ENCODE results near the gene TMEM127. TPM values are rescaled to one million over a fixed set of nuclear protein-coding genes. Genes with fewer than 3 reads are reported as not detected.
A peak's percentile ranks its signal among the peaks of the same experiment; 100 is the strongest.
"Not testable (repeated sequence)": the region's sequence is repeated elsewhere in the genome, so short reads cannot be mapped to it uniquely, and the experiment has no call there.

The TMEM127 gene
- polyA plus RNA-seq, 1 donor = 40.9 TPM

DNA sequence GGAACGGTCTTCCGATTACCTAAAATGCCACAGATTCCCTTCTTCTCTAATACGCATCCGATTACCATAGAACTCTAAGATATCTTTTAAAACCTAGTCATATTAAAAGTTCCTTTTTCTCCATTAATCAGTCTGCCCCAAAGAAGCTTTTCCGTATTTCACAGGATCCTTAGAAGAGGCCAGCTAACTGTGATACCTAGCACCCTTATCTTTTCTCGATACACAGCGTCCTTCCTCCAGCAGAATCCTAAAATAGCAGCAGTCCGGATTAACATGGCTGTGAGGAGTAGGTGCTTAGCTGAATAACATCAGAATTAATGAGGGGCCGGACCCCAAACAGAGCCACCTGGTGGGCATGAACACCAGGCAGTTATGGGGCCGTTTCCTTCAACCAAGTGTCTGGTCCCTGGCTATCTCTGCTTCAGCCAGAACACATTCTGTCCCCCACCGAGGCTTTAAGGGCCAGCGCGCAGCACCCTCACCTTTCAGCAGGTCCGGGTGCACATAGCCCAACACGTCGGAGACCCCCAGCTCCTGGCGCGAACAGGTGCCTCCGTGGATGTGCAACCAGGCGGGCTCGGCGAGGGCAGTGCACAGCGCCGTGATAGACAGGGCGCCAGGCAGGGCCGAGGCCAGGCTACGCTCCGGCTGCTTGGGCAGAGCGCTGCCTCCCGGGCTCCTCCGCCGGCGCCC is 995 bp downstream of the TMEM127 start:
- peak; percentile 16 to 33 for DNase-seq
- 92% methylated on average over 4 of the region's 33 CpGs for WGBS (ENCODE audit: insufficient coverage, low lambda C conversion rate)
- H3K4me1 ChIP-seq (ENCODE audit: control insufficient read depth, insufficient read depth, low read length) = peaks cover 47% of the 10 kb centered on the region

DNA sequence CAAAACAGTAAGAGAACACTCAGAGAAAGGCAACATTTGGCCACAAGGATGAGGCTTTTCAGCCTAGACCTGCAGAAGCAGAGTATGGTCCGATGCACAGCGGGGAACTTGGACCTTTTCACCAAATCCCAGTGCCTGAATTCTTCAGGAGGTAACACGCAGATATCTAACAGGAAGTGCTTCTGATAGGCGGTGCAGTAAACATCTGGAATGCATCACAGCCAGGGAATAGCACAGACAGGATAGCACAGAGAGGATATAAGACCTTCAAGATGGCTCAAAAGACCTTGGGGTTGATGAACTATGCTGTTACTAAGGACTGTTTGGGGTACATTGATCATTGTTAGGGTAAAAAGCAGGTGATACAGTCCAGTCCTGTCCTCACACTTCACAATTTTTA is 1.7 kb downstream of the TMEM127 start:
- Histone ChIP-seq H3K27ac (ENCODE audit: low read length) (no peak overlapping the region), H3K36me3 (ENCODE audit: control insufficient read depth, insufficient read depth, low read length) (peaks cover 39% of the 10 kb centered on the region), H3K4me1 (ENCODE audit: control insufficient read depth, insufficient read depth, low read length) (peaks cover 54% of the 10 kb centered on the region), H3K9me3 (ENCODE audit: control insufficient read depth, low read depth, low read length) (no peaks in the 10 kb centered on the region), H3K4me3 (ENCODE audit: low read length) (peak overlapping the region; percentile 76), H3K27me3 (ENCODE audit: control insufficient read depth, insufficient read depth, low read length) (no peaks in the 10 kb centered on the region)
- WGBS (ENCODE audit: insufficient coverage, low lambda C conversion rate) = no CpG with 5 or more reads among the region's 4 CpGs
- no peak for DNase-seq

More for the DNA sequence above, 995 bp downstream of the TMEM127 start:
- H3K27me3 ChIP-seq (ENCODE audit: control insufficient read depth, insufficient read depth, low read length) = no peaks in the 10 kb centered on the region
- H3K9me3 ChIP-seq (ENCODE audit: control insufficient read depth, low read depth, low read length) = no peaks in the 10 kb centered on the region
- H3K27ac ChIP-seq (ENCODE audit: low read length) = no peak overlapping the region
- peaks cover 38% of the 10 kb centered on the region for H3K36me3 ChIP-seq (ENCODE audit: control insufficient read depth, insufficient read depth, low read length)
- peak overlapping the region; percentile 76 for H3K4me3 ChIP-seq (ENCODE audit: low read length)

DNA sequence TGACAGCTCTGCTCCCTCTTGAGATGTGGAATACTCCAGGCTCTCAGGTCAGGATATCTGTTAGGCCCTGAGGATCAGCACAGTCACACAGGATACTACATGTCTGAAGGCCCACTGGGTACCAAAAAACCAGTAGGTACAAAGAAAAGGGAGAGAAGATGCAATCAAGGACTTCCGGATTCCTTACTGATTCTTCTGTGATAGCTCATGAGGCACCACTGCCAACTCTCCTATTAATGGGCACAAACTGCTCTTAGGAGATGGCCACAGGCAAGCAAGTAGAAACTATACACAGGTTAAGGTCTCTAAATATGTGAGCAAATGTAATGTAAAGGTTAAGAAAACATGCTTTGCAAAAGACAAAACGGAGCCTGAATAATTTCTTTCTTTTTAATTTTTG is 3.5 kb downstream of the TMEM127 start:
- peaks cover 29% of the 10 kb centered on the region for H3K36me3 ChIP-seq (ENCODE audit: control insufficient read depth, insufficient read depth, low read length)
- H3K27ac ChIP-seq (ENCODE audit: low read length) = peak overlapping the region; percentile 92
- no peak overlapping the region for H3K4me3 ChIP-seq (ENCODE audit: low read length)
- no peaks in the 10 kb centered on the region for H3K27me3 ChIP-seq (ENCODE audit: control insufficient read depth, insufficient read depth, low read length)
- H3K9me3 ChIP-seq (ENCODE audit: control insufficient read depth, low read depth, low read length) = no peaks in the 10 kb centered on the region
- no peak for DNase-seq
- H3K4me1 ChIP-seq (ENCODE audit: control insufficient read depth, insufficient read depth, low read length) = peaks cover 59% of the 10 kb centered on the region
- WGBS (ENCODE audit: insufficient coverage, low lambda C conversion rate) = no CpG with 5 or more reads among the region's 2 CpGs

DNA sequence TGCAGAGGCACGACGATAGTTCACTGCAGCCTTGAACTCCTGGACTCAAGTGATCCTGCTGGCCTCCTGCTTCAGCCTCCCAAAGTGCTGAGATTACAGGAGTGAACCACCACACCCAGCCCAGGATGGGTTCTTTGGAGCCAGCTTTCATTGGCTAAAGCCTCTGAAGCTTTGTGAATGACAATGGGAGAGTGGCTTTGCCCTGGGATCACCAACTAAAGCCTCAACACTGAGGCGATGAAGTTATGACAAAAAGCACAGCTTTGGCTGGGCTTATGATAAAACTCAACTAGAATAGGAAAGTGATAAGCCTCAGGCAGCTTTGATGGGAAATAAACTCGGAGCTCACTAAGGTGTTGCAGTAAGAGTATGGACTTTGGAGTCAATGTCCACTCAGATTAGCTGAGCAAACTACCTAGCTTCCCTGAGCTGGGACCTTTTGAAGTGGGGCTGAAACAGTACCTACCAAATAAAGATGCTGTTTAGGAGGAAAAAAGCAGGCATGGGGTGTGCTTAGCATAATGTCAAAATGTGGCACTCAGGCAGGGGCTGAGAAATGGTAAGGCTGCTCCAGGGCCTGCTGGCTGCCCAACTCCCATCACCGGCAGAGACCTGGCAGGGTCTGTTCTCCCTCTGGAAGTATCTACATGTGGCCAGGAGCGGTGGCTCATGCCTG is 4.3 kb downstream of the TMEM127 start:
- peaks cover 30% of the 10 kb centered on the region for H3K36me3 ChIP-seq (ENCODE audit: control insufficient read depth, insufficient read depth, low read length)
- no peaks in the 10 kb centered on the region for H3K27me3 ChIP-seq (ENCODE audit: control insufficient read depth, insufficient read depth, low read length)
- peaks cover 55% of the 10 kb centered on the region for H3K4me1 ChIP-seq (ENCODE audit: control insufficient read depth, insufficient read depth, low read length)
- H3K9me3 ChIP-seq (ENCODE audit: control insufficient read depth, low read depth, low read length) = no peaks in the 10 kb centered on the region
- WGBS (ENCODE audit: insufficient coverage, low lambda C conversion rate) = no CpG with 5 or more reads among the region's 6 CpGs
- peak overlapping the region; percentile 92 for H3K27ac ChIP-seq (ENCODE audit: low read length)
- no peak overlapping the region for H3K4me3 ChIP-seq (ENCODE audit: low read length)
- peak; percentile 64 to 84 for DNase-seq

DNA sequence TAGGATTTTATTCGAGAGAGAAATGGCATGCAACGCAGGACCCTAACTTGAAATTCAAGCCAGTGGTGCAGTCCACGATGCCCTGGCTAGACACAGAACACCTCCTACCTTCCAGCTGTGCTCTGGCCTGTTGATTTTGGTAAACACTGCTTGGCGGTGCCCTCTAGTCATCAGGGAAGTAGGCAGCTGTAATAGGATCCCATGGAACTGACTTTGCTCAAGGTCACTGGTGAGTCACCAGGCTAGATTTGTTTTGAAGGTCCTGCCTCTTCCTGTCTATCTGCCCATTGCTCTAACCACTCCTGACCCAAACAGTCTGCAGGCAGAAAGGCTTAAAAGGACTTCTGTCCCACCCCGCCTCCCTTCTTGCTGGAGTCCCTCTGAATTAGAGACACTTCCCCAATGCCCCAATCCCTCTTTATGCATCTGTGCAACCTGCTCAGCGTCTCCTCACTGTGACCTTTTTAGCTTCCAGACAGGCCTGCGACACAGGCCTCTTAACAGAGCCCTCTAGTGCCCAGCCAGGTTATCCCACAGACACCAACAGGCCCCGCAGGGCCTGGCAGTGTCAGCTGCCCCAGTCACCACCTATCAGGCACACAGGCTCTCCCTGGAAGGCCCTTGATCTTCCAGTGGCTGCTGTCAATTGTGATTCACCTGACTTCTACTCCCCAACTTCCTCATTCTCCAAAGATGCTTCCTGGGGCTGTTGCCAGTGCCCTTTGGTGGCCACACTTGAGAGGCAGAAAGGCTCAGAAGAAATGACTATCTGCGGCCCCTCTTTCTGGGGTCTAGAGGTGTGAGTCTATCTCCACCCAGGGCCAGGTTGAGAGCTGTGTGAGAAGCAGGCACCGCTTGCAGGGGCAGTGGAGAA is 5.2 kb downstream of the TMEM127 start:
- Histone ChIP-seq H3K4me1 (ENCODE audit: control insufficient read depth, insufficient read depth, low read length) (peaks cover 55% of the 10 kb centered on the region), H3K36me3 (ENCODE audit: control insufficient read depth, insufficient read depth, low read length) (peaks cover 31% of the 10 kb centered on the region), H3K27ac (ENCODE audit: low read length) (peak overlapping the region; percentile 92), H3K27me3 (ENCODE audit: control insufficient read depth, insufficient read depth, low read length) (no peaks in the 10 kb centered on the region), H3K4me3 (ENCODE audit: low read length) (no peak overlapping the region), H3K9me3 (ENCODE audit: control insufficient read depth, low read depth, low read length) (no peaks in the 10 kb centered on the region)
- peak; percentile 67 to 89 for DNase-seq
- WGBS (ENCODE audit: insufficient coverage, low lambda C conversion rate) = no CpG with 5 or more reads among the region's 10 CpGs

DNA sequence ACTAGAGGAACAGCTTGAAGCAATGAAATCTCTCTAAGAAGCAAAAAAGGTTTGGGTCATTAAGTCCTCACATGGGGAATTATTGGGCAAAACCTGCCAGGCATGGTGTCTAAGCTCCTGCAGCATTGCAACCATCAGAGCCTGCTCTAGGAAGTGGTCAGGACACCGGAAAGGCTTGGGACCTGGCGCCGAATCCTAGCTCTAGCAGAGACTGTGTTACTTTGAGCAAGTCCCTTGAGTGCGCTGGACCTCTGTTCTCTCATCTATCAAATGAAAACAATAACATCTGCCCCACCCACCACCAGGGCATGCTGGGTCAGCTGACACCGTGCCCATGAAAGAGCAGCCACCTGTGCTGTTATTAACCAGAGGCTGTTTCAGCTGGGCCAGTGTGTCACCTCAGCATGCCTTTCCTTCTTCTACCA is 6.3 kb downstream of the TMEM127 start:
- Histone ChIP-seq H3K4me1 (ENCODE audit: control insufficient read depth, insufficient read depth, low read length) (peaks cover 53% of the 10 kb centered on the region), H3K27ac (ENCODE audit: low read length) (peak overlapping the region; percentile 92), H3K9me3 (ENCODE audit: control insufficient read depth, low read depth, low read length) (no peaks in the 10 kb centered on the region), H3K27me3 (ENCODE audit: control insufficient read depth, insufficient read depth, low read length) (no peaks in the 10 kb centered on the region), H3K36me3 (ENCODE audit: control insufficient read depth, insufficient read depth, low read length) (peaks cover 42% of the 10 kb centered on the region), H3K4me3 (ENCODE audit: low read length) (no peak overlapping the region)
- WGBS (ENCODE audit: insufficient coverage, low lambda C conversion rate) = 20% methylated on average over 1 of the region's 5 CpGs
- peak; percentile 40 to 70 for DNase-seq

DNA sequence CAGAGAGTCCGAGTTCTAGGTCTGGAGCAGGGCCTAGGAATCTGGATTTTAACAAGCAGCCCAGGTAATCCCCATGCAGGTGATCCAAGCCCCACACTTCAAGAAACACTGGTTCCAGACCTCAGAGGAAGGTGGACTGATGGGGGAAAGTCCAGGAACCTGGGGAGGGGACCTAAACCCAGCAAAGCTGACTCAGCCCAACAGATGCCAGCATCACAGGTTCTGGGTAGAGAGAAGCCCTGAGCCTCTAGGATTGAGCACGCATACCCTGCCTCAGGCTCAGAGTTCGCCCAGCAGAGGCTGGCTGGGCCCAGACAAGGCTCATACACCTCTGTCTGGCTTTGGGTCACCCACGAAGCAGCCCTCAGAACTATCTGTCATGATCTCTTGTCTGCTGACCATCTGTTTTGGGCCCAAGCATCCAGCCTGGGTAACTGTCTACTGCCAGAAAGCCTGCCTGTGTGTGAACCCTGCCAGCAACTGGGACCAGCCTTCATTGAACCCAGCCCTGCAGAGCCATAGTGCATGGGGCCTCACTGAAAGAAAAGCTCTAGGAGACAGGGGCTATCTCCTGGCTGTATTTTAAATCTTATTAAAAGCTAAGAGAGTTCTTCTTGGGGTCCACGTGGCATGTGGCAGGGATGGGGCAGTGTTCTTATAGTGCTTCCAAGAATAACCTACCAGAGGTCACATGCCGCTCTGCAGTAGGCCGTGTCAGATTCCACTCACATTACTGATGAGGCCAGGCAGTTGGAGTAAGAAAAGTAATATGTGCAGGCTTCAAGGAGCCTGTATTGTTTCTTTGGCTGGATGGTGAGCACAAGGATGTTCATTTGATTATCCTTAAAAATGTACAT is 7.4 kb downstream of the TMEM127 start:
- Histone ChIP-seq H3K27ac (ENCODE audit: low read length) (no peak overlapping the region), H3K4me1 (ENCODE audit: control insufficient read depth, insufficient read depth, low read length) (peaks cover 47% of the 10 kb centered on the region), H3K9me3 (ENCODE audit: control insufficient read depth, low read depth, low read length) (no peaks in the 10 kb centered on the region), H3K4me3 (ENCODE audit: low read length) (no peak overlapping the region), H3K27me3 (ENCODE audit: control insufficient read depth, insufficient read depth, low read length) (no peaks in the 10 kb centered on the region), H3K36me3 (ENCODE audit: control insufficient read depth, insufficient read depth, low read length) (peaks cover 45% of the 10 kb centered on the region)
- WGBS (ENCODE audit: insufficient coverage, low lambda C conversion rate) = 100% methylated on average over 2 of the region's 7 CpGs
- no peak for DNase-seq

DNA sequence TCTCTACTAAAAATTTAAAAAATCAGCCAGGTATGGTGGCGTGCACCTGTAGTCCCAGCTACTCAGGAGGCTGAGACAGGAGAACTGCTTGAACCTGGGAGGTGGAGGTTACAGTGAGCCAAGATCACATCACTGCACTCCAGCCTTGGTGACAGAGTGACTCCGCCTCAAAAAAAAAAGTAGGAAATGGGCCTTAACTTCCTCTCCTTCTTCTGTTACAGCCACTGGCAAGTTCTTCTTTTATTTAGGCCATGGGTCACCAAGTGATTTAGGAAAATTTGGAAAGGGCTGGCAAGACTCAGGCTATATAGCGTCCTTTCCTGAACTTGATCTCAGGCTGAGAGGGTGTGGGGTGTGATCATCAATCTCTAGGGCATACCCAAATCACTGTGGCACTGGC is 8.1 kb downstream of the TMEM127 start:
- not testable (repeated sequence) for H3K27me3 ChIP-seq (ENCODE audit: control insufficient read depth, insufficient read depth, low read length); H3K4me3 ChIP-seq (ENCODE audit: low read length); DNase-seq; H3K9me3 ChIP-seq (ENCODE audit: control insufficient read depth, low read depth, low read length); H3K27ac ChIP-seq (ENCODE audit: low read length)
- Histone ChIP-seq H3K4me1 (ENCODE audit: control insufficient read depth, insufficient read depth, low read length) (peaks cover 52% of the 10 kb centered on the region), H3K36me3 (ENCODE audit: control insufficient read depth, insufficient read depth, low read length) (peaks cover 49% of the 10 kb centered on the region)
- no CpG with 5 or more reads among the region's 3 CpGs for WGBS (ENCODE audit: insufficient coverage, low lambda C conversion rate)

DNA sequence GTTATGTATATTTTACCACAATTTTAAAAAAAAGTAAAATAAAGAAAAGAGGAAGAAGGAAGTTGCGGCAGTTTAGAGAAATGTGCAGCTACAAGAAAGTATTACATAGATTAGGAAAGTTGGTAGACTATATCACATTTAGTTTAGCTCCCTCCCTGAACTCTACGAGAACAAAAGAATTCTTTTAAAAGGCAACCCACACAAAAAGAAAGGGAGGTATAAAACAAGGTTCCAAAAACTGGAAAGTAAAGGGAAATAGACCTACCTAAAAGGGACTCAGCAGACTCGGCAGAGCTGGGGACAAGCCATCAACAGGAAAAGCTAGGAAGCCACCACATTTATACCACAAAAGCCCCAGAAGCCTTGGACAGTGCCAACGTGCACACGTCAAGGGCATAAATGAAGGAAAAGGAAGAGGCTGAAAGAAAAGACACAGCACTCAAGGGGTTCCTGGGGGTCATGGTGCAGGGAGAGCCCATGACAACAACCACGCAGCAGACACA is 9.1 kb downstream of the TMEM127 start:
- Histone ChIP-seq H3K36me3 (ENCODE audit: control insufficient read depth, insufficient read depth, low read length) (peaks cover 57% of the 10 kb centered on the region), H3K9me3 (ENCODE audit: control insufficient read depth, low read depth, low read length) (no peaks in the 10 kb centered on the region), H3K27ac (ENCODE audit: low read length) (no peak overlapping the region), H3K4me3 (ENCODE audit: low read length) (no peak overlapping the region), H3K27me3 (ENCODE audit: control insufficient read depth, insufficient read depth, low read length) (no peaks in the 10 kb centered on the region), H3K4me1 (ENCODE audit: control insufficient read depth, insufficient read depth, low read length) (peaks cover 53% of the 10 kb centered on the region)
- no peak for DNase-seq
- WGBS (ENCODE audit: insufficient coverage, low lambda C conversion rate) = 71% methylated on average over 1 of the region's 6 CpGs

All from large intestine (tissue), 3 donors.